ENCODE data around the gene PELO. TPM values are rescaled to one million over a fixed set of nuclear protein-coding genes. Genes with fewer than 3 reads are reported as not detected.
A peak's percentile ranks its signal among the peaks of the same experiment; 100 is the strongest.

PELO gene
- total RNA-seq, 1 donor from 2014 or later = 18.4 TPM

GRCh38 chr5:52771343-52772039 is 16.2 kb upstream of the PELO start:
- DNase-seq (ENCODE audit: low read depth, low spot score) = no peak

- no peak for DNase-seq (ENCODE audit: low read depth, low spot score)
Measured at GRCh38 chr5:52772668-52773067, 15.0 kb upstream of the PELO start.

GRCh38 chr5:52773342-52773741 is 14.4 kb upstream of the PELO start:
- no peak for DNase-seq (ENCODE audit: low read depth, low spot score)

DNA sequence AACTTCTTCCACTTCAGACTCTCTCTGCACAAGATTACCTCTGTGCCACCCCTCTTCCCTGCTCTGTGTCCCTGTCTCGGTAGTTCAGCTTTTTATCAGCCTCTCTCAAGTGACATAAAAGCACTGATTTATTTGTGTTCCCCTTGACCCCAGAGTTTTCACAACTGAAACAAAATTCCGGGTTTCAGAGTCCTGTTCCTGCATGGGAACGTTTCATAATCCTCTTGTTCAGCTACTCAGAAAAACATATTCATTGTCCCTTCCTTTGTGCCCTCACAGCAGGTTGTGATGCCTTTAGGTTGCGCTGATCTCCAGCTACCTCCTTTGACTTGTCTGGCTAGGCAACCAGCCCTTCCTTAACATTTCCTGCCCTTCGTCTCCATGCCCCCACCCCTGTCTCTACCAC is 13.7 kb upstream of the PELO start:
- no peak for DNase-seq (ENCODE audit: low read depth, low spot score)

- no peak for DNase-seq (ENCODE audit: low read depth, low spot score)
Measured at GRCh38 chr5:52776116-52776515, 11.6 kb upstream of the PELO start.

- DNase-seq (ENCODE audit: low read depth, low spot score) = no peak
Measured at GRCh38 chr5:52777186-52777585, 10.5 kb upstream of the PELO start.

DNA sequence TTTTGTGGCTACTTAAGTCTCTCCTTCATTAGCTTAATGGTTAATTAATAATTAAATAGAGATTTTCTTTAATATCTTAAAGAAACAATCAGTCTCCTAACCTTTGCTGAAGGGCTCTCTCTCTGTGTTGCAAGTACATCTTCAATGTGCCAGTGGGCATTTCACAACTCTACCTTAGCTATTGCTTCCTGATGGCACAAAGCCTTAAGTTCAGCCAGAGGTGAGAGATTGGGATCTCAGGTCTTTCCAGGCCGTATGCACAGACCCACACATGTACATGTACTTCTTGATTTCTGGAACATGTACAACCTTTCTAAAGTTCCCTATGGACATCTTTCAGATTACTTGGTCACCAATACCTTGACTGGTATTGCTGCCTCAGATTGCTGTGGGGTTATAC is 8.9 kb upstream of the PELO start:
- DNase-seq (ENCODE audit: low read depth, low spot score) = no peak

DNA sequence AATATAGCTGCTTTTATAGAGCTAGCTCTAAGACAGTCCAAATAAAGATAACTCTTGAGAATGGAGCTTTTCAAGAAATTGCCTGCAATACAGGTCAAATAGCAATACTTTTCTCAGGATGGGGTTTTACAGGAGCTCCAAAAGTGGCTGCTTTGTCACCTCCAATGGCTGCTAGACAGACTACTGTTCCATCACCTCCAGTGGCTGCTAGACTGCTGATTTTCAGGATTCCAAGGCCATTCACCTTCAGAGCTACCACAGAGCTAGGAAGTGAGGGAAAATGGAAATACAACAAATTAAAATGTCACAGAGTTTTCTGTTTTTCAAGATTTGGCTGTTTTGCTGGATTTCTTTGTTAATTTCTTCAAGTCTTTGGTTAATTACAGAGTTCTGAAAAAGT is 8.5 kb upstream of the PELO start:
- DNase-seq (ENCODE audit: low read depth, low spot score) = no peak

GRCh38 chr5:52783226-52783959 is 4.3 kb upstream of the PELO start:
- DNase-seq (ENCODE audit: low read depth, low spot score) = no peak

DNA sequence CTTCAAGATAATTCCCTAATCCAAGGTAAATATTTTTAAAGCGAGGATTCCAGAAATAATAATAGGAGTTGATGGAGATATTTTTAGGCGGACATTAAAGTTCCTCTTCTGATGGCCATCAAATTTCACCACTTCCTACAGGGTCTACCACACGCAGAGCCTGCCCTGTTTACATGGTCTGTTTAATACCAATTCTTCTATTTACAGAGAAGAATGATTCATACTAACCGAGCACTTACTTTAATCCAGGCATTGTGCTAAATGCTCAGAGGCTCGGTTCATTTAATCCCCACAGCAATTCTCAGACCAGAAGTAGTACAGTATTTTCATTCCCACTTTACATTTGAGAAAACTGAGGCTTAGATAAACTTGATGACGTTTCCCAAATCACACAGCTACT is 3.0 kb upstream of the PELO start:
- DNase-seq (ENCODE audit: low read depth, low spot score) = no peak

- no peak for DNase-seq (ENCODE audit: low read depth, low spot score)
Measured at GRCh38 chr5:52786391-52786790, 1.3 kb upstream of the PELO start.

DNA sequence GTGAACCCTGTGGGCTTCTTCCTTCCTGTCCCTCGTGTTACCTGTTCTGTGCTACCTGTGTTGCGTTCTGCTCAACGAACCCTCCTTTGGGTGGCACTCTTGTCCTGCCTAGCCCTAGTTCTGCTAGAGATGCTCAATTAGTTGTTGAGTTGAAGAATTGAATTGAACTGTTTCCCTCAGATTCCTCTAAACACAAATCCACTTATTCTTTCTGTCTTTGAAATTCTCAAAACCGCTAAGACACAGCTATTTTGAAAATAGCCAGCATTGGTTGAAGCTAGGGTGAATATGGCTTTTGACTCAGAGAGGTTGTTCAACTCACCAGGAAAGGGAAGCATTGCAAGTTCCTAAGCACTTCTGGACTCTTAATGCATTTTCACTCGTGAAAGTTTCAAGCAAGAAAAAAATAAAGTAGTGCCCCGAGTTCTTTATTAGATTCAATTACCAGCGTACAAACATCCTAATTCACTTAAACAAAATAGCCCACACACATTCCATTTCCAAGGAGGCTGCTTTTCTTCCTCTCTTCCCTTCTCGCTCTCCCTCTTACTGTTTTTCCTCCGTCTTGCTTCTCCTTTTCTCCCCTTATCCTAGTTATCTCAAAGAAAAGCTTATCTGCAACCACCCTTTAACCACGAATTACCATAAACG is 642 bp upstream of the PELO start:
- DNase-seq (ENCODE audit: low read depth, low spot score) = no peak

DNA sequence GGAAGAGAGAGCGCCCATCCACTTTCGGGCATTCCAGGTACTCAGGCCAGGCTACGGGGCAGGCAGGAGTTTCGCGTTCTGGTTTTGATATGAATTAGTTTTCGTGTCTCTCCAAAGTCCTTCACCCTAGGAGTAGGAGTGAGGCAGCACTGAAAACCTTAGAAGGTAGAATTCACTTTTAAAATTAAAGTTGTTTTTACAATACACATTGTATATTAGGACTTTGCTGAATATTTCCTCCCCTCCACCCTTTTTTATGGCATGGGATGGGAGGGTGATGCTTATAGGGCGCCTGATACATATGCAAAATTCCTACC is 747 bp downstream of the PELO start:
- DNase-seq (ENCODE audit: low read depth, low spot score) = no peak

DNA sequence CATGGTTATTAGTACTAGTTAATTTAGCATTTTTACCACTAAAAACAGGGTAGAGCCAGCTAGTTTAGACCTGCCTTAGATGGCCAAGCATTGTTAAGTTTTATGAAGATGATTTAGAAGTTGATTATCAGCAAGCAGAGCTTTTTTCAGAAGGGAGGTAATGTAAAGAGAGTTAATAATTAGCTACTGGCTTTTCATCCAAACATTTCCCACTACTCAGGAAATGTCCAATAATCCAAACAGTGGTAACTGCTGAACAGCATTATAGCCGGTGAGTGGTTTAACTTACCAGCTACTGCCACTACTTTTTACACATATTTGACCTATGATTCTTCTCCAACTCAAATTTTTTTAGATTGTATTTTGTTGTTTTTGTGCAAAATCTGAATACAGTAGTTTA is 1.7 kb downstream of the PELO start:
- no peak for DNase-seq (ENCODE audit: low read depth, low spot score)

GRCh38 chr5:52789851-52790250 is 2.1 kb downstream of the PELO start:
- no peak for DNase-seq (ENCODE audit: low read depth, low spot score)

DNA sequence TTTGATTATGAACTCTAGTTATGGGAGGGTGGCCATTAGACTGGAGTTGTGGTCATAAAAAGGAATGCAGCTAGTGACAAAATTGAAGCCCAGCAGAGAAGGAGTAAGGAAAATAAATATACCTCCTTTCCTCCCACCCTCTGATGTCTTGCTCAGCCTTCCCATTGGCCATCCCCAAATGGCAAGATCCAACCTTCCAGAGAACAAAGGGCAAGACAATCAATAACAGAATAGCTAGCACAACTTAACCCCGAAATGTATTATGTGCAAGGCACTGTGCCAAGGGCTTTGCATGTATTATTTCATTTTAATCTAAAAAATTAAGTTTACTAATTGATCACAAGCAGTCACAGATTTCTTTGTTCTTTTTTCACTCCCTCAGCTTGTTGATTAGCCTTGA is 3.6 kb downstream of the PELO start:
- no peak for DNase-seq (ENCODE audit: low read depth, low spot score)

- no peak for DNase-seq (ENCODE audit: low read depth, low spot score)
Measured at GRCh38 chr5:52794519-52794918, 6.8 kb downstream of the PELO start.

DNA sequence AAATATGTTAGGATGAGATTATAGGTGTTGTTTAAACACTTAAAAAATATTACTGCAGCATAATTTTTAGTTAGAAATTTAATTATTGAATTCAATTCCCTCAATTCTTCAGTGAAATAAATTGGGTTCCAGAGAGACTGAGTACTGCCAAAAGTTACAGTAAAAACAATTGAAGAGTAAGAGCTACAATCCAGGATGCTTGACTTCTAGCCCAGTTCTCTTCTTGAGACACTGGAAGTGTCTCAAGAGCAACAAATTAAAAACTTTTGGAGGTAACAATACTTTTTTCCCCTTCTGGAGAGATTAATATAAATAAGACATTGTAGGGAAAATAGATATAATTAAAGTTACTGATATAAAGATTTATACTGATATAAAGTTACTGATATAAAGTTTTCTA is 8.3 kb downstream of the PELO start:
- no peak for DNase-seq (ENCODE audit: low read depth, low spot score)

DNA sequence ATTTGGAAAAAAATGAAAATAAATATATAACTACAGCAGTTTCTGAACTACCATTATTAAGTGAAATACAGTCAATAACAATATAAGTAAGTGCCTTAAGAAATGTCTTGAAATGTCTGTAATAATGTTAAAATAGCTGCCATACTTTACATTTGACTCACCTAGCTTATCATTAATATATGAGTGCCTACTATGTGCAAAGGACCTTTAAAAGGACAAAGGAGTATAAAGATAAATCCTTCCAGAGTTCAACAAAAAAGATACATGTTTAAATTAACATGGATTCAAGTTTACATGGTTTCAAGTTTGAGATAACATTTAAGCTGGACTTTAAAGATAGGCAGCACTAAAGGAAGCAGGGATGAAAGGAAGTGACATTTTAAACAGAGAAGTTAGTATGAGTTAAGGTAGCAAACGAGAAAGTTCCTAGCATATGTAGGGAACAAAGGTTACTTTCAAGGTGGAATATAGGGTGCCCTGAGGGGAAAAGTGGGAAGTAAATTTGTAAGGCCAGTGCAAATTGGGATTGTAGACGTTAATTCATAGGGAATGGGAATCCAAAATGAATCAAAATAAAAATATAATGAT is 8.9 kb downstream of the PELO start:
- no peak for DNase-seq (ENCODE audit: low read depth, low spot score)

- DNase-seq (ENCODE audit: low read depth, low spot score) = no peak
Measured at GRCh38 chr5:52798938-52799337, 11.2 kb downstream of the PELO start.

DNA sequence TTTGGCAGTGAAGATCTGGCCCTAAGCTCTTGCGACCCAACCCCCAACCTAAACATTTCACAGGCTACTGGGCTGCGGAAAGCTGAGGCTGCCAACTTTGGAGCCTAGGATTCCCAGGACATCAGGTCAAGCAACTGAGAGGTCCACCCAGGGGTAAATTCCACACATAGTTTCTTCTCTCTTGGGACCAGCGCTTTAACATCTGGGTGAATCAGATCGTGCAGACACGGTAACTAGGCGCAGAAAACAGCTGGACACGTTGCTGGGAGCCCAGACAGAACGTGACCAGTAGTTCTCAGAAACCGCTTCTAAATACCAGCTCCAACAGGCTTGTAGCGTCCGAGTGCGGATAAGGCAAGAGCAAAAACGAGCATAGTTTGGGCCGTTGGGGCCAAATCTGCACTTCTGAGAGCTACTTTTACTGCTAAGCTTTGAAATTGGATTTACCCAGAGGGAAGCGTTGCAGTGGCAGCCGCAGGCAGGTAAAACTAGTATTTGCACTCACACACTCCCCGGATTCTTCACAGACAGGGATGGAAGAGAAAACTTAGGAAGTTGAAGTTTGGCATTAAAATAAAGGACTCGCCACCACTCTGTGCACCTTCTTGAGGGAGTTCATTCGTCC is 11.8 kb downstream of the PELO start:
- DNase-seq (ENCODE audit: low read depth, low spot score) = no peak

DNA sequence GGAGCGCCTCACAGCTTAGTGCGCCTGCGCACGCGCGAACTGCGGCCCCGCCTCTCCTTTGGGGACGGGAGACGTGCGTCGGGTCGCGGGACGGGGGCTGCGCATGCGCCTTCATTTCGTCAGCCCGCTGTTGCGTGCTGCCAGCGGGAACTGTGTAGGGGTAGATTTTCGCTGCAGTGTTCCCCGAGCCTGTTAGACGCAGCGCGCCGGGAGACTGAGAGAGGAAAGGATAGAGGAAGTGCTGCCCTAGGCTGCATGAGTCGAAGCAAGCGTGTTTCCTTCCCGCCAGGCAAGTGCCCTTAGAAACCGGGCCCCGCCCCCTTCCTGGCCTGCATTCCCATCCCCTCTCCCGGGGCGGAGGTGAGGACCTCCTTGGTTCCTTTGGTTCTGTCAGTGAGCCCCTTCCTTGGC is 12.3 kb downstream of the PELO start:
- peak; percentile 78 for DNase-seq (ENCODE audit: low read depth, low spot score)

Data from pulmonary artery endothelial cell (primary cell).